GM12872 (cell line): ENCODE results near the gene PRSS1.

Source experiments
- TF ChIP-seq, protein P1 (sequence below): IDR thresholded peaks from 3 replicates; pipeline ENCODE4 v1.5.1; 2011; ENCODE audit warnings: low read depth, mild to moderate bottlenecking, low read length, moderate library complexity; ENCODE audit not compliant: insufficient read depth

Gene PRSS1

DNA sequence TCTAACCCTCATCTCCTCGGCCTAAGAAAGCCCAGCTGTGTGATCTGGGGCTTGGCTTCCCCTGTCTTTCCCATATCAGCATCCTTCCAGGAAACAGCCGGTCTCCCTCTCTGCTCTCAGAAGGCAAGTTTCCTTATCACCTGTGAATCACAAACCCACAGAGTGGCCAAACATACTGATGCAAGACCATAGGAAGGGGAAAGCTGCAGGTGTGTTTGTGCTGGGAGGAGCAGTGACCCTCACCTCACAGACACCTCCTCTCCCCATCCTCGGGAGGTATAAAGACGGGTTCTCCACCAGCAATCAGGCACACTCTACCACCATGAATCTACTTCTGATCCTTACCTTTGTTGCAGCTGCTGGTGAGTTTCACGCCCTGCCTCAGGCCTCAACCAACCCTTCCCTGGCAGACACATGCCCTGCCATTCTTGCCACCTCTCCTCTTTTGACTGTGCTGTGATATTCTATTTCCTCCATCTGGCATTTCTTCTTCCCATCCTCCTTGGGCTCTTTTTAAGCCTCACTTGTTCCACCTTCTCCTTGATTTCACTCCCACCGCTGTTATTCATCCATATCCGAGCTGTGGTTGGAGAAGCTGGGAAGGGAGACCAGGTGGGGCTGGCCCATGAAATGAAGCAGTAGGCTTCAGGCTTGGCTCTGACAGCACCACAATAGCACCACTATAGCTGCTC lies 21.5 kb downstream of the PRSS1 start, which contains the start of gene PRSS2:
Gene PRSS2, plus strand, starts transcription at position 310 of the 692 bp plus-strand sequence. Its CDS starts 13 bp downstream, at position 323.
- TF ChIP-seq, protein P1, sequence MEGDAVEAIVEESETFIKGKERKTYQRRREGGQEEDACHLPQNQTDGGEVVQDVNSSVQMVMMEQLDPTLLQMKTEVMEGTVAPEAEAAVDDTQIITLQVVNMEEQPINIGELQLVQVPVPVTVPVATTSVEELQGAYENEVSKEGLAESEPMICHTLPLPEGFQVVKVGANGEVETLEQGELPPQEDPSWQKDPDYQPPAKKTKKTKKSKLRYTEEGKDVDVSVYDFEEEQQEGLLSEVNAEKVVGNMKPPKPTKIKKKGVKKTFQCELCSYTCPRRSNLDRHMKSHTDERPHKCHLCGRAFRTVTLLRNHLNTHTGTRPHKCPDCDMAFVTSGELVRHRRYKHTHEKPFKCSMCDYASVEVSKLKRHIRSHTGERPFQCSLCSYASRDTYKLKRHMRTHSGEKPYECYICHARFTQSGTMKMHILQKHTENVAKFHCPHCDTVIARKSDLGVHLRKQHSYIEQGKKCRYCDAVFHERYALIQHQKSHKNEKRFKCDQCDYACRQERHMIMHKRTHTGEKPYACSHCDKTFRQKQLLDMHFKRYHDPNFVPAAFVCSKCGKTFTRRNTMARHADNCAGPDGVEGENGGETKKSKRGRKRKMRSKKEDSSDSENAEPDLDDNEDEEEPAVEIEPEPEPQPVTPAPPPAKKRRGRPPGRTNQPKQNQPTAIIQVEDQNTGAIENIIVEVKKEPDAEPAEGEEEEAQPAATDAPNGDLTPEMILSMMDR = no peak

DNA sequence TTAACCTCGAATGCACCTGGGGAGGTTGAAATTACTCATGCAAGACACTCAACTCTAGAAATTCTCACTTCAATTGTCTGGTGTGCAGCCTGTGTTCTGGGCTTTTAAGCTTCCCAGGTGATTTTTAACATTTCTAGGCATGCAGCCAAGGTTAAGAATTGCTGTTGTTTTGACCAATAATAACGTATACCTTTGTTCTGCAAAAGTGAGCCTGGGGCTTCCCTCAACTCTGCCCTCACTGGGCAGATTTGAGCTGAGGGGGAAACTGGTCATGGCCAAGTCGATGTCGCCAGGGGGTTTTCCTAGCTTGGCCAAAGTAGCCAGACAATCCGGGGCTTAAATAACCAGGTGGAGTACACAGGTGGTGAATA lies 22.1 kb downstream of the PRSS1 start:
- TF ChIP-seq, protein P1 = no peak

DNA sequence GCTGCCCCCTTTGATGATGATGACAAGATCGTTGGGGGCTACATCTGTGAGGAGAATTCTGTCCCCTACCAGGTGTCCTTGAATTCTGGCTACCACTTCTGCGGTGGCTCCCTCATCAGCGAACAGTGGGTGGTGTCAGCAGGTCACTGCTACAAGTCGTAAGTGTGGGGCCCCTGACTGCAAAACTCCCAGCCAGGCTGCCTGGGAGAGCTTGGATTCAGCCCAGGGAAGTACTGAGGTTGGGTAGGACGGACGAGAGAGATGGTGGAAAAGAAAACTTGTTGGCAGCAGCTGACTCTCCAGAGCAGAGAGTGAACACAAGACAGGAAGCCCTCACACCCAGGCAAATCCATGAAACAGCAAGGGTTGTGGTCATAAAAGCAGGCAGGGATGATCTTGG lies 22.8 kb downstream of the PRSS1 start:
- TF ChIP-seq, protein P1 = no peak

DNA sequence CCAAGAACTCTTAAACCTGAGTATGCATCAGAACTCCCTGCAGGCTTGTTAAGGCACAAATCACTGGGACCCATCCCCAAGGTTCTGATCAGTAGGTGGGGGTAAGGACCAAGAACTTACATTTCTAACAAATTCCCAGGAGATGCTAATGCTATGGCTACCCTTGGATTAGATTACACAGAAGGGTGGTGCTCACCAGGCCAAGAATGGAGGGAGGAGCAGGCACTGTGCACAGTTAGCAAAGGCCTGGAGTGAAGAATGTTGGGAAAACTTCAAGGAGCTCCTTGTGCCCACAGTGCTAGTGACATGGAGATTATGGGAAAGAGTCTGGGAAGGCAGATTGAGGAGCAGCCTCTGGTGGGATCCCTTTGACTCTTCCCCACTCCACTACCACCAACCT lies 23.4 kb downstream of the PRSS1 start:
- TF ChIP-seq, protein P1 = no peak

DNA sequence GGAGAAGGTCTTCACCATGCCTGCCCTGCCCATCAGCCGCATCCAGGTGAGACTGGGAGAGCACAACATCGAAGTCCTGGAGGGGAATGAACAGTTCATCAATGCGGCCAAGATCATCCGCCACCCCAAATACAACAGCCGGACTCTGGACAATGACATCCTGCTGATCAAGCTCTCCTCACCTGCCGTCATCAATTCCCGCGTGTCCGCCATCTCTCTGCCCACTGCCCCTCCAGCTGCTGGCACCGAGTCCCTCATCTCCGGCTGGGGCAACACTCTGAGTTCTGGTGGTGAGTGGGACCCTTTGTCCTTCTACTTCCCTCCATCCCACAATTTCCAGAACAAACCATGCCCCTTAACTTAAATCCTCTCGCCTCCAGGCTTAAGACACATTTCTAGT lies 24.0 kb downstream of the PRSS1 start:
- TF ChIP-seq, protein P1 = no peak

DNA sequence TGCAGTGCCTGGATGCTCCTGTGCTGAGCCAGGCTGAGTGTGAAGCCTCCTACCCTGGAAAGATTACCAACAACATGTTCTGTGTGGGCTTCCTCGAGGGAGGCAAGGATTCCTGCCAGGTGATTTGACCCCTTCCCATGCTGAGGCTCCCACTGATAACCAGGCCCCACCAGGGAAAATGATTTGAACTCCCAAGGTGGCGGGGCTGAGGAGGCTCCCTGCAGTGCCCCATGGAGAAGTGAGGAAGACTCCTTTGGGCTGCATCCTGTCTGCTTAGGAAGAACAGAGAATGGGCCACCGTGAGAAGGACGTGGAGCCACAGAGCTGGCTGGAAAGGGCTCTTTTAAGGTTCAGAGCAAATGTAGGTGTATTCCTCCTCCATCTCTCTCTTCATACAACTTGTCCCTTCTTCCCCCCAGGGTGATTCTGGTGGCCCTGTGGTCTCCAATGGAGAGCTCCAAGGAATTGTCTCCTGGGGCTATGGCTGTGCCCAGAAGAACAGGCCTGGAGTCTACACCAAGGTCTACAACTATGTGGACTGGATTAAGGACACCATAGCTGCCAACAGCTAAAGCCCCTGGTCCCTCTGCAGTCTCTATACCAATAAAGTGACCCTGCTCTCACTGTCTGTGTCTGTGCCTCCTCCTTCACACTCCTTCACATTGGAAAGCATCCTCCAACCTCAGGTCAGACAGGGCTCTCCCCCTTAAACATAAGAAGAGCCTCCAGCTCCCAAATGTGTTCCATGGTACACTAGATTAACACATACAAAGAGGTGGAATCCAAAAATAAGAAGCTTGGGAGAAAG lies 24.9 kb downstream of the PRSS1 start:
- TF ChIP-seq, protein P1 = no peak

DNA sequence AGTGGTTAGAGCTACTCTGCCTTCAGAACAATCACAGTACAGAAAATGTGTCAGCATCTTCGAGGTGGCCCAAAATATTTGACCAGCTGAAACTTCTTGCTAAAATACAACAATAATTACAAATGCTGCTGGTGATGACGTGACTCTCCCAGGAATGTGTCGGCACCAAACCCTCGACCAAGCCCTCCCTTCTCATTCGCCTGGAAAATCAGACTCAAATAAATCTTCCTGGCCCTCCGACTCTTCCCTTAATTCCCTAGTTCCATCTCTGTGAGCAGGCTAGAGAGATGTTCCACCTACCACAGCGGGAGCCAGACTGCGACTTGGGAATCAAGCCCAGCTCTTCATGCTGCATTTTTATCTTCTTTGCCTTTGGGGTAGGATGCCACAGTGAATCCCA lies 25.6 kb downstream of the PRSS1 start:
- TF ChIP-seq, protein P1 = no peak
